ENCODE results near the gene TENM3. TPM values are rescaled to one million over a fixed set of nuclear protein-coding genes. Genes with fewer than 3 reads are reported as not detected.
"Not testable (repeated sequence)": the region's sequence is repeated elsewhere in the genome, so short reads cannot be mapped to it uniquely, and the experiment has no call there.

Gene TENM3
- total RNA-seq, 1 experiment from 2014 or later = 40.5 TPM

- DNase-seq (ENCODE audit: low read depth) = no peak
These were observed 94.2 kb downstream of the TENM3 start for GRCh38 chr4:182337366-182337765.

GRCh38 chr4:182338063-182338462 lies 94.9 kb downstream of the TENM3 start:
- no peak for DNase-seq (ENCODE audit: low read depth)

DNA sequence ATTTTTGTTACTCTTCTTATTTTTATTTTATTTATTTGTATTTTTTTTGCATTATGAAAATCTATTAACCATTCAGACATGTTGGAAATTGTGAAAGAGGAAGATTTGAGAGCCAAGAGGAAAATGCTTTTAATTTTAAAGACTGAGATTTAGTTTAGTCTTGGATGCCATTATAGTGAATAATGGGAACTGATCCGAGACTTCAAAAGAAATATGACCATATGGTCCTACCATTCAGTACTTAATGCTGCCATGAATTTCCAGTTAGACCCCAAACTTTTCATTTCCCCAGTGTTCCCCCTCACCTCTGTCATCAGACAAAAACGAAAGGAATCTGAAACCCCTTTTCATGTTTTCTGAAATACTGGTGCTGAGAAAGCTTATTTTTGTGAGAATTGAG lies 95.5 kb downstream of the TENM3 start:
- no peak for DNase-seq (ENCODE audit: low read depth)

DNA sequence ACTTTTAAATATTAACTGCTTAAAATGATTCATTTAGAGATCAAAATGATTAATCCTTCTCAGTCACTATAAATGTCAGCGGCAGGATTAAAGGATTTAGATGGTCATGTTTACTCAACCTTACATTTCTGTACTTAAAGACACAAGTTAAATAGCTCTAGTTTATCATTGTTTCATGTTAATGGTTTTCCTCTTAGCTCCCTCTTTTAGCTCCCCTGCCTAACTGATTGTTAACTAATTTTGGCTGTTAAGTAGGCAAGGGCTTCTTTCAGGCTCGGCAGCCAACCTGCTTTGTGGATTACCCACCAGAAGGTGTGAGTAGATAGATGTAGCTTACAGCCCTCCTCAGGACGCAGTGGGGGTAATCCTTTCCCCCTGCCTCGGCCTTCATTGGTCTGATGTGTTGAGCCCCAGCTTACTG lies 96.0 kb downstream of the TENM3 start:
- no peak for DNase-seq (ENCODE audit: low read depth)

DNA sequence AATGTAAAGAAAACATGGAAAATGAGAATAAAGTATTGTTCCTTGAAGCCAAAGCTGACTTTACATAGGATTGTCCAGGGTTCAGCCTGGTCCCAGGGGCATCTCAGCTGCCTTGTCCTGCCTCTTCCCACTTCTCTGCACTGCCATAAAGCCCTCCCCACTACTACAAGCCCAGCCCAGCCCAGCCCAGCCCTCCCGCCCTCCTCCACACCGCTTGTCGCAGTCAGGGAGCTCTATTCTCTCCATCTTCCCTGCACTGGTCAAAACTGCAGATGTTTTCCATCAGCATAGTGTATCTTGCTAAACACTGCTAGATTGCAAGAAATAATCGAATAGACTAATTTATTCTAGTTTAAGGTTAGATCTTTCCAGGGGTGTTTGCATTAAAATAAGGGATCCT lies 100.3 kb downstream of the TENM3 start:
- no peak for DNase-seq (ENCODE audit: low read depth)

GRCh38 chr4:182344968-182345367 lies 101.8 kb downstream of the TENM3 start:
- DNase-seq (ENCODE audit: low read depth) = no peak

DNA sequence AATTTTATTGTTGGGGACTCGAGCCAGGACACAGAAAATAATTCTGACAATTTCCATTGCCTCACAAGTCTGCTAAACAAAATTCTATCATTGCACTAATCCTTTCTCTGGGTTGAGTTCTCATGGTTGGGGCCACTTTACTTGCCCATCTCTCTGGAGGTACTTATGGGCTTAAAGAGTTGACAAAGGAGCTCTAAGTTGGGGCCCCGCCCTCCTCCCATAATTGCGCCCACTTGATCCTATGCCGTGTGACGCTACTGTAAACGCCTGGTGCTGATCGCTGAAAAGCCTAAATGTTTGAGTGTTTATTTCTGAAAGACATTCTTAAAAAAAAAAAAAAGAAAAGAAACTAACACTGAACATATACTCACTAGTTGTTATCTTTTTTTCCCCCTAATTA lies 103.0 kb downstream of the TENM3 start:
- no peak for DNase-seq (ENCODE audit: low read depth)

GRCh38 chr4:182346675-182347375 lies 103.6 kb downstream of the TENM3 start:
- no peak for DNase-seq (ENCODE audit: low read depth)

DNA sequence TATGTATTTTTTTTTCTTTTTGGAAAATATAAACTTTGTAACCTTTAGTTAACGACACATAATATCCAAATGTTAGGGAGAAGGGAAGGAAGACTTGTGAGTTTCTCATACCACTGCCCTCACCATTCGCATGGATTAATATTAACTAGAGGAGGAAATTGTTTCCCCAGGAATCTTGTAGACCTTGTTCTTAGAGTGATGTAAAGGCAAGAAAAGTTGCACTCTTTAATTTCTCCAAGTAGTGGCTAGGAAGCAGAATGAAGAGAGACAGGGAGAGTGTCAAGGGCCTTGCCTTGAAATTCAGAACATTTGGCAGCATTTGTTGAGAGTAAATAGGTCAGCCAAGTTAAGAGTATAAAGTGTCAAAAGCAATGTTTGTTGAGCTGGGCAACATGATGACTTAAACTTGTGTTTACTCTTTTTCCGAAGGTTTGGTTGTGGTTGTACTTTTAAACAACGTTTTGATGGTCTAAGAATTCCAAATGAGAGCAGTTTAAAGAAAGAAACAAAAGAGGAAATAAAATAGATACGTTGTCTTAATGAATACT lies 105.7 kb downstream of the TENM3 start:
- no peak for DNase-seq (ENCODE audit: low read depth)

DNA sequence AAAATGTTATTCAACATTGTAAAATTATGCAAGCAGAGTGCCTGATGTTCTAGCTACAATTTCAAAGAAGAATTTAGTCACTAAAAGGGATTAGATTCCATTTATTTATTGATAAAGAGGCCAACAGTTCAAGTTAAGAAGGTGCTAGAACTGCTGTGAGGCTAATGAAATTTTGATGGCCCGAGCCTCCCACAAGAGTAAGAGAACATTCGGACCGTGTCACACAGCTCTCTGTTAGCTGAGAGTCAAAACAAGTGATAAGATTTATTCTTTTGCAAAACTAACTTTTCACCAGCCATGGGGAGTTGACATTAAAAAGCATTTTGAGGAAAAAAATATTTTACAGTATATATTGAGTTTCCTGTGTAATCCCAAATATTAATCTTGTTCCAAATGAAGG lies 106.8 kb downstream of the TENM3 start:
- DNase-seq (ENCODE audit: low read depth) = no peak

- DNase-seq (ENCODE audit: low read depth) = no peak
These were observed 108.3 kb downstream of the TENM3 start for GRCh38 chr4:182351485-182351884.

- no peak for DNase-seq (ENCODE audit: low read depth)
These were observed 110.9 kb downstream of the TENM3 start for GRCh38 chr4:182354106-182354505.

DNA sequence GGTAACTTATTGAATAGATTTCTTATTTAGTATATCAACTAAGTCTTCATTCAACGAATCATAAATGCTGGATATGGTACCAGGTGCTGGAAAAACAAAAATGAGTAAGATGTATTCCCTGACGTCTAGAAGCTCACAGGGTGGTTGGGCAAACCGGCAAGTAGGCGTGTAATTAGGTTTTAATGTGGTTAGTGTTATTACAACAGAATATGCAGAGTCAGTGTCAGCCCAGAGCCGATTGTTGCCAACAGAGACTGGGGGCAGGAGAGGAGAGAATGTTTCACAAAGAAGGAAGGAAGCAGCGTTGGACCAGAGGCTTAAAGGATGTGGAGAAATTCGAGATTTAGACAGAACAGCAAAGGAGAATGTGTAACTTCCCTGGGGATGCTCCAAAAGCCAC lies 111.7 kb downstream of the TENM3 start:
- DNase-seq (ENCODE audit: low read depth) = peak; percentile 45

DNA sequence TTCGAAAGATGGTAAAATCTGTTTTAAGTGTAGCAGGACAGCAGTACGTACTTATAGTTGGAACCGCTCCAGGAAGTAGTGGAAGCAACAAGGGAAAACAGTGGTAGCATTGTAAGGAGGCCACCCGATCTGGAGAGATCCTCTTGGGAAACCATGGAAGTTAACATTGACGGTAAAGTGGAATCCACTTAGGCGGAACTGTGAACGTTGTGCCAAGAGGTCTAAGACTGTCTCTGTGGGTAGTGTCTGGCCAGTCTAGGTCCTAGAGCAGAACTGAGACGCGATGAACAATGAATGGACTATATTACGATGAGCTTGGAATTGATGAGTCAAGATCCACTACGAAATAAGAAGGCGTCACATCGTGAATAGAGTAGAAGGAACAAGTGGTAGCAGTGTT lies 124.0 kb downstream of the TENM3 start:
- peak; percentile 44 for DNase-seq (ENCODE audit: low read depth)

- DNase-seq (ENCODE audit: low read depth) = peak; percentile 42
These were observed 126.0 kb downstream of the TENM3 start for GRCh38 chr4:182369211-182369610.

DNA sequence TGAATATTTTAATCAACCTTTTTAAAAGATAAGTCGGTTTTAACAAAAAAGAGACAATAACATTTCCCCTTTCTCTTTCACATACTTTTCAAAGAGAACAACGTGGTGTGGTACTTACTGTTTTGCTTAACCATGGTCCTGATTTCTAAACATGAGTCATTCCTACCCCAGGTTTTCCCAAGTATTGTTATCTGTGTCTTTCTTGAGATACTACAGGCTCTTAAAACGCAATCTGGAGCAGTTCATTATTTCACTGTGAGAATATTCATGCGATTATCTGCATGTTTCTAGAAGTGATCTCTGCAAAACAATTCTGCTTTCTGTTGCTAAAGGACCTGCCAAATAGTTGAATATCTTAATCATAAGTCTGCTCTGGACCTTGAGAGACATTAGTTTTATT lies 127.3 kb downstream of the TENM3 start:
- DNase-seq (ENCODE audit: low read depth) = no peak

- no peak for DNase-seq (ENCODE audit: low read depth)
These were observed 137.6 kb downstream of the TENM3 start for GRCh38 chr4:182380771-182381181.

GRCh38 chr4:182382941-182383340 lies 139.7 kb downstream of the TENM3 start:
- no peak for DNase-seq (ENCODE audit: low read depth)

GRCh38 chr4:182384631-182385091 lies 141.5 kb downstream of the TENM3 start:
- DNase-seq (ENCODE audit: low read depth) = peak; percentile 32

GRCh38 chr4:182385897-182386296 lies 142.7 kb downstream of the TENM3 start:
- DNase-seq (ENCODE audit: low read depth) = no peak

GRCh38 chr4:182386576-182386975 lies 143.4 kb downstream of the TENM3 start:
- DNase-seq (ENCODE audit: low read depth) = not testable (repeated sequence)

- DNase-seq (ENCODE audit: low read depth) = no peak
These were observed 148.0 kb downstream of the TENM3 start for GRCh38 chr4:182391111-182391684.

- no peak for DNase-seq (ENCODE audit: low read depth)
These were observed 151.0 kb downstream of the TENM3 start for GRCh38 chr4:182394181-182394580.

All from Daoy (cell line).